Testis (tissue), 2 donors: ENCODE measurements around the gene KIF18B.

ENCODE experiments used
- POLR2A ChIP-seq: fragments of 450-650 bp; IDR thresholded peaks from one replicate; pipeline ENCODE4 v1.6.1; 2017; ENCODE audit warnings: antibody characterized with exemption, mild to moderate bottlenecking, moderate library complexity
- TF ChIP-seq, protein P1 (sequence below), 3 experiments: fragments of 450-650 bp in 2 of 3; fragments of 200-600 bp in 1 of 3; sonication (generic) in 1 of 3; IDR thresholded peaks; one replicate each; pipeline ENCODE4 v1.5.1; 2016 to 2019; ENCODE audit warnings: antibody characterized with exemption in 3 of 3, mild to moderate bottlenecking in 2 of 3, moderate library complexity in 1 of 3

DNA sequence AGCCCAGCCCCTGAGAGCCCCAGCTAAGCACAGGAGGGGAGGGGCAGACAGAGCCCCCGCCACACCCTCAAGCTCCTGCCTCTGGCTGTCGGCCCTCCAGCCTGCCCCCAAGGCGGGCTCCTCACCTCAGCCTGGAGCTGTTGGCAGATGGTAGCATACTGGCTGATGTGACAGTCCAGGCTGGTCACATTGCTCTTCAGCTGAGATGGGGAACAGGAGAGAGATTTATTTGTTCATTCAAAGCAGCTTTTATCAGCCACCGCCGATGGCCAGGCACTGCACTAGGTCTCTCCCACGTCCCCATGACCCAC, 14.8 kb downstream of the KIF18B start:
- TF ChIP-seq, protein P1, sequence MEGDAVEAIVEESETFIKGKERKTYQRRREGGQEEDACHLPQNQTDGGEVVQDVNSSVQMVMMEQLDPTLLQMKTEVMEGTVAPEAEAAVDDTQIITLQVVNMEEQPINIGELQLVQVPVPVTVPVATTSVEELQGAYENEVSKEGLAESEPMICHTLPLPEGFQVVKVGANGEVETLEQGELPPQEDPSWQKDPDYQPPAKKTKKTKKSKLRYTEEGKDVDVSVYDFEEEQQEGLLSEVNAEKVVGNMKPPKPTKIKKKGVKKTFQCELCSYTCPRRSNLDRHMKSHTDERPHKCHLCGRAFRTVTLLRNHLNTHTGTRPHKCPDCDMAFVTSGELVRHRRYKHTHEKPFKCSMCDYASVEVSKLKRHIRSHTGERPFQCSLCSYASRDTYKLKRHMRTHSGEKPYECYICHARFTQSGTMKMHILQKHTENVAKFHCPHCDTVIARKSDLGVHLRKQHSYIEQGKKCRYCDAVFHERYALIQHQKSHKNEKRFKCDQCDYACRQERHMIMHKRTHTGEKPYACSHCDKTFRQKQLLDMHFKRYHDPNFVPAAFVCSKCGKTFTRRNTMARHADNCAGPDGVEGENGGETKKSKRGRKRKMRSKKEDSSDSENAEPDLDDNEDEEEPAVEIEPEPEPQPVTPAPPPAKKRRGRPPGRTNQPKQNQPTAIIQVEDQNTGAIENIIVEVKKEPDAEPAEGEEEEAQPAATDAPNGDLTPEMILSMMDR (IDR thresholded peaks at IDR 0.05) = no peak
- no peak for TF ChIP-seq POLR2A
